Tibial artery (tissue), 4 donors: ENCODE data around the gene GALNT16.

ENCODE experiments used
- DNase-seq, 2 donors: peaks; one replicate each; pipeline ENCODE4 v3.0.0-alpha.2; 2019
- H3K27ac ChIP-seq, 2 donors: fragments of 200-600 bp; sonication (generic) in 1 of 2; 1 replicate in 1 of 2; 2 replicates in 1 of 2; pipeline ENCODE4 v1.5.1; 2018 to 2019; ENCODE audit warnings: mild to moderate bottlenecking in 1 of 2
- H3K27me3 ChIP-seq, 2 donors: fragments of 200-600 bp; sonication (generic) in 1 of 2; one replicate each; pipeline versions ENCODE4 v1.5.1 to v1.6.0; 2016 to 2019
- H3K36me3 ChIP-seq, 3 donors: fragments of 200-600 bp; sonication (generic) in 2 of 3; one replicate each; pipeline ENCODE4 v1.5.1; 2016 to 2019; ENCODE audit warnings: mild to moderate bottlenecking in 2 of 3
- H3K4me1 ChIP-seq, 4 donors: fragments of 200-600 bp; sonication (generic) in 2 of 4; 1 replicate in 3 of 4; 2 replicates in 1 of 4; pipeline ENCODE4 v1.5.1; 2016 to 2019
- H3K4me3 ChIP-seq, 2 donors: fragments of 200-600 bp; sonication (generic) in 1 of 2; 1 replicate in 1 of 2; 2 replicates in 1 of 2; pipeline ENCODE4 v1.5.1; 2018 to 2019; ENCODE audit warnings: mild to moderate bottlenecking in 2 of 2
- H3K9me3 ChIP-seq, 3 donors: fragments of 200-600 bp; sonication (generic) in 1 of 3; one replicate each; pipeline ENCODE4 v1.5.1; 2016 to 2019
- intact Hi-C: fragments of 100-400 bp; cut with DNase I; formaldehyde crosslinking; loops from one replicate; pipeline ENCODE4 v1.15.0; 2023; ENCODE audit warnings: low total_unique reads
- TF ChIP-seq, protein P1 (sequence below), 2 experiments: fragments of 200-600 bp in 1 of 2; fragments of 450-650 bp in 1 of 2; IDR thresholded peaks; one replicate each; pipeline ENCODE4 v1.5.1; 2017 to 2019; ENCODE audit warnings: antibody characterized with exemption in 2 of 2, mild to moderate bottlenecking in 1 of 2, moderate library complexity in 1 of 2

GALNT16 gene

DNA sequence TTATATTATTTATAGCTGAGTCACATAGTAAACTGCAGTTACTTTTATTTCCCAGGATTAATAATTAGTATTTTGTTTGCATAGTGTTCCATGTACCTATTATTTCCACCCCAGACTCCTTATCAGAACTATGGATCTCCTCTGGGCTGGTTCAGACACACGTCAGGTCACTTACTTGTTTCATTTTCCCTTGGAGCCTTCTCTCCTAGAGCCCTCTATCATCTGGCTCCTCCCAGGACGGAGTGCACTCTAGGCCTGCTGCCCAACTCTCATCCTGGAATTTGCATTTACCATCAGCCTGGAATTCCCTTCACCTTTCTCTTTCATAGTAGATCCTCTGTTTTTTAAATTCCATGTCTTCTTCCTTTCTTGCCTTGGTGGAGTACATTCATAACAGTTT is 28.5 kb upstream of the GALNT16 start:
- Histone ChIP-seq H3K4me1 (no peaks in the 10 kb centered on the region), H3K4me3 (no peak overlapping the region), H3K36me3 (peaks cover 35 to 62% (median 41%) of the 10 kb centered on the region in 3 donors), H3K27ac (no peak overlapping the region), H3K27me3 (no peaks in the 10 kb centered on the region), H3K9me3 (no peaks in the 10 kb centered on the region)
- DNase-seq: no peak
- TF ChIP-seq, protein P1, sequence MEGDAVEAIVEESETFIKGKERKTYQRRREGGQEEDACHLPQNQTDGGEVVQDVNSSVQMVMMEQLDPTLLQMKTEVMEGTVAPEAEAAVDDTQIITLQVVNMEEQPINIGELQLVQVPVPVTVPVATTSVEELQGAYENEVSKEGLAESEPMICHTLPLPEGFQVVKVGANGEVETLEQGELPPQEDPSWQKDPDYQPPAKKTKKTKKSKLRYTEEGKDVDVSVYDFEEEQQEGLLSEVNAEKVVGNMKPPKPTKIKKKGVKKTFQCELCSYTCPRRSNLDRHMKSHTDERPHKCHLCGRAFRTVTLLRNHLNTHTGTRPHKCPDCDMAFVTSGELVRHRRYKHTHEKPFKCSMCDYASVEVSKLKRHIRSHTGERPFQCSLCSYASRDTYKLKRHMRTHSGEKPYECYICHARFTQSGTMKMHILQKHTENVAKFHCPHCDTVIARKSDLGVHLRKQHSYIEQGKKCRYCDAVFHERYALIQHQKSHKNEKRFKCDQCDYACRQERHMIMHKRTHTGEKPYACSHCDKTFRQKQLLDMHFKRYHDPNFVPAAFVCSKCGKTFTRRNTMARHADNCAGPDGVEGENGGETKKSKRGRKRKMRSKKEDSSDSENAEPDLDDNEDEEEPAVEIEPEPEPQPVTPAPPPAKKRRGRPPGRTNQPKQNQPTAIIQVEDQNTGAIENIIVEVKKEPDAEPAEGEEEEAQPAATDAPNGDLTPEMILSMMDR (IDR thresholded peaks at IDR 0.05): no peak
- intact Hi-C loops: no loop called here

DNA sequence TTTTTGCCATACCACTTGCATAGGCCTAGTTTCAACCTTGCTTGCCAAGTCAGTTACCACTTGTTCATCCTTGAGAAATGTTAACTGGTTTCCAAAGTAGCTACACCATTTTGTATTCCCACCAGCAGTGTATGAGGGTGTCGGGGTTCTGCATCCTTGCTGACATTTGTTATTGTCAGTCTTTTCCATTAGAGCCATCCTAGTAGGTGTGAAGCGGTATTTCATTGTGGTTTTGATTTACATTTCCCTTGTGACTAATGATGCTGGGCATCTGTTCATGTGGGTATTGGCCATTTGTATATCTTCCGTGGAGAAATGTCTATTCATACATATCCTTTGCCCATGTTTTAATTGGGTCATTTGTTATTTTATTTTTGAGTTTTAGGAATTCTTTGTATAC is 27.6 kb upstream of the GALNT16 start:
- TF ChIP-seq, protein P1 (IDR thresholded peaks at IDR 0.05): no peak
- Histone ChIP-seq H3K27ac (no peak overlapping the region), H3K9me3 (no peaks in the 10 kb centered on the region), H3K4me1 (no peaks in the 10 kb centered on the region), H3K27me3 (no peaks in the 10 kb centered on the region), H3K4me3 (no peak overlapping the region), H3K36me3 (peaks cover 44 to 71% (median 50%) of the 10 kb centered on the region in 3 donors)
- DNase-seq: no peak
- intact Hi-C loops: no loop called here

DNA sequence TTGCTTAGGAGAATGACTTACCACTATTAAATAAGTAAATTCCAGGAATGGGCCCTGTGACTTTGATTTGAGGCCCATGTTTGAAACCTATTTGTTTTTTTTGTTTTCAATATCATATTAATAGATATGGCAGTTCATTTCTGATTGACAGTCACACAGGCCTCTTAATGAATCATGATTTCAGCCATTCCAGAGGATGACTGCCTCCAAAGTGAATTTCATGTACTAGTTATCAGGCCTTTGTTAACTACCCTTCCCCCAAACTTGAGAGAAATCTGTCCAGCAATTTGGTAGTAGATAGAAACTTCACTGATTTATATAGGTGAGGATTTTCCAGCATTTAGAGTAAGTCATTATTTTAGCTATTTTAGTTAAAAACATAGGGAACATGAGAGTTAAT is 25.9 kb upstream of the GALNT16 start:
- DNase-seq: no peak
- intact Hi-C loops: no loop called here
- peaks cover 56 to 80% (median 62%) of the 10 kb centered on the region in 3 donors for H3K36me3 ChIP-seq
- H3K27me3 ChIP-seq: no peaks in the 10 kb centered on the region
- H3K27ac ChIP-seq: no peak overlapping the region
- TF ChIP-seq, protein P1 (IDR thresholded peaks at IDR 0.05): no peak
- no peaks in the 10 kb centered on the region for H3K4me1 ChIP-seq
- H3K9me3 ChIP-seq: no peaks in the 10 kb centered on the region
- no peak overlapping the region for H3K4me3 ChIP-seq

DNA sequence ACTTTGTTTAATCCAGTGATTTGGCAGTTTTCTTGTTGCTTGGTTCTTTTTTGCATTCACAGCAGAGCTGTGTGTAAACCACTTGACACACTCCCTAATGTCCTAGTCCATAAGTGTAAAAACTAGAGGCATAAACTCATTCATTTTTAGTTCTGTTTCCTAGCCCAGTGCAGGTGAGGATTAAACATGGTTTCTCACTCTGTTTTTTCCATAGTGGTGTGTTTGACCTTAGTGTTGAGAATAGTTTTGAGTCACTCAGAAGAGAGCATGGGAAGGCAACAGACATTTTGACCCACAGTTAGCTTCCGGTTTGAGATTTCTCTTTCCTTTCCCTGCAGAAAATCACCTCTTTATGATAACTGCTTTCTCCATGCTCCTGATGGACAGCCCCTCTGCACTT is 24.2 kb upstream of the GALNT16 start:
- no peaks in the 10 kb centered on the region for H3K27me3 ChIP-seq
- no peak overlapping the region for H3K27ac ChIP-seq
- H3K4me1 ChIP-seq: no peaks in the 10 kb centered on the region
- H3K4me3 ChIP-seq: no peak overlapping the region
- TF ChIP-seq, protein P1 (IDR thresholded peaks at IDR 0.05): no peak
- DNase-seq: no peak
- peaks cover 47 to 80% (median 66%) of the 10 kb centered on the region in 3 donors for H3K36me3 ChIP-seq
- intact Hi-C loops: no loop called here
- H3K9me3 ChIP-seq: no peaks in the 10 kb centered on the region

DNA sequence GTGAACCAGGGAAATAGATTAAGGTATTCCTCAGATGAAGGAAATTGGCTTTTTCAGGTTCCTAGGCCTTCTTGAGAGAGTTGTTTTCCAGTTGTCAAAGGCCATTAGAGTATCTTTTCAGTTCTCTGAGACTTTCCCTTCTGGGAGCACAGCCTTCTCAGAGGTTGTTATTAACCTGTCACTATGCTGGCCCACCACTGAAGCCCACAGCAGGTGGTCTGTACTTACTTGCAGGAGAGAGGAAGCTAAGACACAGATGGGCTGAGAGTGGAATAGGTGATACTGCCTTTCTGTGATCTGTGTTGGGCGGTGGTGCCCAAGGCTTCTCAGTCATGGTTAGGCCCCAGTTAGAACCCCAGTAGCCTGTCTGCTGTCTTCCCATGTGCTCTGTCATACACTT is 22.8 kb upstream of the GALNT16 start:
- no peaks in the 10 kb centered on the region for H3K27me3 ChIP-seq
- intact Hi-C loops: no loop called here
- peaks cover 44 to 82% (median 65%) of the 10 kb centered on the region in 3 donors for H3K36me3 ChIP-seq
- TF ChIP-seq, protein P1 (IDR thresholded peaks at IDR 0.05): no peak
- no peak overlapping the region for H3K4me3 ChIP-seq
- H3K27ac ChIP-seq: no peak overlapping the region
- no peak for DNase-seq
- no peaks in the 10 kb centered on the region for H3K4me1 ChIP-seq
- no peaks in the 10 kb centered on the region for H3K9me3 ChIP-seq

DNA sequence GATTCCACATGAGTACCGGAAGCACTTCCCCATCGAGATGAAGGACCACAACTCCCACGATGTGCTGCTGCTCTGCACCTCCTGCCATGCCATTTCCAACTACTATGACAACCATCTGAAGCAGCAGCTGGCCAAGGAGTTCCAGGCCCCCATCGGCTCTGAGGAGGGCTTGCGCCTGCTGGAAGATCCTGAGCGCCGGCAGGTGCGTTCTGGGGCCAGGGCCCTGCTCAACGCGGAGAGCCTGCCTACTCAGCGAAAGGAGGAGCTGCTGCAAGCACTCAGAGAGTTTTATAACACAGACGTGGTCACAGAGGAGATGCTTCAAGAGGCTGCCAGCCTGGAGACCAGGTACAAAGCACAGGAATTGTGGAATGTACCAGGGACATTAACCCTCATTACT is 22.4 kb upstream of the GALNT16 start:
- no peak overlapping the region for H3K27ac ChIP-seq
- no peaks in the 10 kb centered on the region for H3K27me3 ChIP-seq
- intact Hi-C loops: no loop called here
- TF ChIP-seq, protein P1 (IDR thresholded peaks at IDR 0.05): no peak
- H3K36me3 ChIP-seq: peaks cover 44 to 82% (median 65%) of the 10 kb centered on the region in 3 donors
- no peaks in the 10 kb centered on the region for H3K9me3 ChIP-seq
- no peaks in the 10 kb centered on the region for H3K4me1 ChIP-seq
- DNase-seq: no peak
- no peak overlapping the region for H3K4me3 ChIP-seq
